ENCODE data around the gene COL13A1. TPM values are rescaled to one million over a fixed set of nuclear protein-coding genes. Genes with fewer than 3 reads are reported as not detected.

COL13A1 gene
- total RNA-seq, 1 donor from 2014 or later = 17.3 TPM

GRCh38 chr10:69818676-69819239 is 17.1 kb downstream of the COL13A1 start:
- no peak for DNase-seq (ENCODE audit: low read depth)

GRCh38 chr10:69819716-69820506 is 18.2 kb downstream of the COL13A1 start:
- peak; percentile 41 for DNase-seq (ENCODE audit: low read depth)

DNA sequence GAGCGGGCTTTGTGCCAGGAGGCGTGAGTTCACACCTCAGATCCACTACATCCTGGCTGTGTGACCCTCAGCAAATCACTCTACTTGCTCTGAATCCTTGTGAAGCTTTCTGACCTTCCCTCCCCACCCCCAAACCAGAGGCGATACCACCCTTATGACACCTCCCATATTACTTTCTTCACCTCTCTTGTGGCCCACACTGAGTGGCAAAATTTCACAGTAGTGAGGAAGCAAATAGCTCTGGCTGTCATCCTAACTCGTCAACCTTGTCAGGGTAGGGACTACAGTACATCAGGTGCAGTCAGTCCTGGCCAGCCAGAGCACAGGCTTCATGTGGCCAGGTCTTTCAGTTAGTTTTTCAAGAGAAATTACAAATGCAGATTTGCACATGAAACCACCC is 19.1 kb downstream of the COL13A1 start:
- DNase-seq (ENCODE audit: low read depth) = no peak

- no peak for DNase-seq (ENCODE audit: low read depth)
Measured at GRCh38 chr10:69825604-69826003, 23.9 kb downstream of the COL13A1 start.

GRCh38 chr10:69826094-69826493 is 24.4 kb downstream of the COL13A1 start:
- DNase-seq (ENCODE audit: low read depth) = peak; percentile 76

DNA sequence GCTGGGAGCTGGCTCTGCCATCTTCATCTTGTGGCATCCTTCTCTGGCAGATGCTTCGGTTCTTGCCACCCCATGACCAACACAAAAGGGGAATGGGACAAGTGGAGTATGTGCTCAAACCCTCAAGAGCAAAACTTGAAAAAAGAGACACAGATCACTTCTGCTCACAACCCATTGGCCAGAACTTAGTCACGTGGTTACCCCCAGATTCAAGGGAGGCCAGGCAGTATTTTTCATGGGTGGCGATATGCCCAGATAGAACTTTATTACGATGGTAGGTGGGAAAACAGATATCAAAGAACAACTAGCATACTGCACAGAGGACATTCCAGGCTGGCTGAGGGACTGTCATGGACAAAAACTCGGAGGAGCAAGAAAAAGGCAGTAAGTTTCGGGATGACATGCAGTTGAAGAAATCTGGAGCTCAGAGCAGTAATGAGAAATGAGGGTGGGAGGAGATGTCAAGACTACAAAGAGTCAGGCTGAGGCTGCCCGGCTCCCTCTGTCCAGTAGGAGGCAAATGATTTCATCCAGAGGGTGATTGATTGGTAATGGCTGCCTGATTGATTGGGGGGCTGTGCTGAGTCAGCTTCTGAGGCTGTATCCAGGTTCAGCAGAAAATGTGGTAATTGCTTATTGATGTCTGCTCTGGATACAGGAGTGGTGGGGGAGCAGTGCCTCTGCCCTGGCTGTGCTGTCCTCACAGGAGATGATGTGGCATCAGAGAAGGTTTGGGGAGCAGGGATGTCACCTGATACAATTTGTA is 25.3 kb downstream of the COL13A1 start:
- no peak for DNase-seq (ENCODE audit: low read depth)

GRCh38 chr10:69828144-69828870 is 26.6 kb downstream of the COL13A1 start:
- no peak for DNase-seq (ENCODE audit: low read depth)

GRCh38 chr10:69829775-69830174 is 28.1 kb downstream of the COL13A1 start:
- no peak for DNase-seq (ENCODE audit: low read depth)

- no peak for DNase-seq (ENCODE audit: low read depth)
Measured at GRCh38 chr10:69831231-69831855, 29.6 kb downstream of the COL13A1 start.

- DNase-seq (ENCODE audit: low read depth) = no peak
Measured at GRCh38 chr10:69835233-69835632, 33.5 kb downstream of the COL13A1 start.

GRCh38 chr10:69835875-69836730 is 34.4 kb downstream of the COL13A1 start:
- DNase-seq (ENCODE audit: low read depth) = no peak

DNA sequence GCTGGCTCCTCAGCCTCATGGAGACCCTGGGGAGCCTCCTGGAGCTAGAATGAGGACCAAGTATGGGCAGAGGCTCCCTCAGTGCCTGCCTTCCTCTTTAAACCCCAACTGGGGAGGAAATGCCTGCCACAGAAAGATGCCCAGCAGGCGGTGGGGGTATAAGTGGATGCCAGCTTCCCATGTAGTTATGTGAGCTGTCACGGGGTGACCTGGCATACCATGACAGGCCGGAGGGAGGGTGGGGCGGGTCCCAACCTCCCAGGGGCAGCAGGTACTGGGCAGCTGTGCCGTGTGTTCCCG is 35.0 kb downstream of the COL13A1 start:
- DNase-seq (ENCODE audit: low read depth) = no peak

GRCh38 chr10:69837261-69837660 is 35.6 kb downstream of the COL13A1 start:
- DNase-seq (ENCODE audit: low read depth) = peak; percentile 43

GRCh38 chr10:69838418-69838817 is 36.7 kb downstream of the COL13A1 start:
- no peak for DNase-seq (ENCODE audit: low read depth)

- DNase-seq (ENCODE audit: low read depth) = no peak
Measured at GRCh38 chr10:69838853-69839252, 37.1 kb downstream of the COL13A1 start.

DNA sequence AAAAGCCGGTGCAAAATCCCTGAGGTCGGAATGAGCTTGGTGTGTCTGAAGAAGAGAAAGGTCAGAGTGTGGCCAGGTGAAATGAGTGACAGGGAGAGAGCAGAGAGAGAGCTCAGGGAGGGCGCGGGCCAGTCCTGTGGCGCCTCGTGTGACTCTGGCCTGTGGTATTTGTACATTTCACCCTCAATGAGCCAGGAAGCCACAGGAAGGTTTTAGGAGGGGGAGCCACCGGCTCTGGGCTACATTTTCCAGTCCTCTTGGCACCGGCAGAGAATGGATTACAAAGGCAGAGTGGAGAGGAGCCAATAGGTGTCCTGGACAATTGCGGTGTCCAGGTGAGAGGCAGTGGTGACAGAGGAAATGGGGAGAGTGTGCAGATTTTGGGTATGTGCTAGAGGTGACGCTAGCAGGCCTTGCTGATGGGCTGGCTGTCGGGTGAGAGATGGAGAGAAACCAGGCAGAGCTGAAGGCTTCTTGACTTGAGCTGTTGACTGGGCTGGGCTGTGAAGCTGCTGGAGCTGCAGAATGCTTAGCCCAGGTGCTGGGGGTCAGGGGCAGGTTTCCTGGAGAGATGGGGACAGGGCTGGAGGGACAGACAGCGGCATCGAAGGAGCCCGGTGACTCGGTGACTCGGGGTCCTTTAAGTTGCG is 38.1 kb downstream of the COL13A1 start:
- DNase-seq (ENCODE audit: low read depth) = peak; percentile 65

- no peak for DNase-seq (ENCODE audit: low read depth)
Measured at GRCh38 chr10:69840773-69841172, 39.1 kb downstream of the COL13A1 start.

DNA sequence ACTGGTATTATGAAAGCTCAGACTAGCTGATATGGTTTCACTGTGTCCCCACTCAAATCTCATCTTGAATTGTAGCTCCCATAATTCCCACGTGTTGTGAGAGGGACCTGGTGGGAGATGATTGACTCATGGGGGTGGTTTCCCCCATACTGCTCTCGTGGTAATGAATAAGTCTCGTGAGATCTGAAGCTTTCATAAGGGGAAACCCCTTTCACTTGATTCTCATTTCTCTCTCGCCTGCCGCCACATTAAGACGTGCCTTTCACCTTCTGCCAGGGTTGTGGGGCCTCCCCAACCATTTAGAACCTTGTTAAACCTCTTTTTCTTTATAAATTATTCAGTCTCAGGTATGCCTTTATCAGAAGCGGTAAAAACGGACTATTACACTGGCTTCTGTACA is 40.3 kb downstream of the COL13A1 start:
- no peak for DNase-seq (ENCODE audit: low read depth)

DNA sequence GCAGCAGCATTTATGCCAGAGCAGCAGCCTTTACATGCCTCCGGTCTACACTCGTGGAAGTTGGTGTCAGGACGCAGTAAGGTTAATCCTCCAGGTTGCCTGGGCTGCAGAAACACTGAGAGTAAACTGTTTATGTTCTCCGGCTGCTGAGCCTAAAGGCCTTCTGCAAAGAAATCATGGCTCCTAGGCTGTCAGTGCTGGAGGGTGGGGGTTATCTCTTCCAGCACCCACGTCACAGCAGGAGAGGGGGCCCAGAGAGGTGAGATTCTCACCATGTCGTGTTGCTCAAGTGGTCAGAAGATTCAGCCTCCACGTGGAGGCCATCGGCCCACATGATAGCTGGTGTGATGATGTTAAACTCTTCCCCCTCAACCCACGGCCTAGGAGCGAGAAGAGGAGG is 41.2 kb downstream of the COL13A1 start:
- no peak for DNase-seq (ENCODE audit: low read depth)

- no peak for DNase-seq (ENCODE audit: low read depth)
Measured at GRCh38 chr10:69843923-69844322, 42.2 kb downstream of the COL13A1 start.

Data from myocyte (in vitro differentiated cells).